K562 (cell line): Measurements from ENCODE around the gene ANO1.

Source experiments
- DPF2 ChIP-seq: fragments of 450-650 bp; IDR thresholded peaks from 2 replicates; pipeline ENCODE4 v1.6.1; 2016
- EZH2 ChIP-seq: IDR thresholded peaks from 2 replicates; pipeline ENCODE4 v1.6.1; 2012; ENCODE audit warnings: low read depth, mild to moderate bottlenecking, inconsistent platforms, low read length, borderline replicate concordance
- NUFIP1 ChIP-seq: fragments of 450-650 bp; IDR thresholded peaks from 2 replicates; pipeline ENCODE4 v1.6.1; 2018; ENCODE audit not compliant: partially characterized antibody
- POLR2A ChIP-seq: fragments of 450-650 bp; conservative IDR thresholded peaks from 2 replicates; pipeline ENCODE4 v1.6.1; 2016
- POLR2AphosphoS5 ChIP-seq: IDR thresholded peaks from 2 replicates; pipeline ENCODE4 v1.6.1; 2011; ENCODE audit warnings: mild to moderate bottlenecking, low read depth, low read length, moderate library complexity; ENCODE audit not compliant: control insufficient read depth, insufficient read depth
- SREBF1 ChIP-seq: fragments of 150-350 bp; IDR thresholded peaks from 2 replicates; pipeline ENCODE4 v1.6.1; 2014; ENCODE audit warnings: antibody characterized with exemption, low read depth, low read length, borderline replicate concordance
- TRIM28 ChIP-seq: fragments of 450-650 bp; IDR thresholded peaks from 2 replicates; pipeline ENCODE4 v1.6.1; 2017
- ZNF12 ChIP-seq: sonication (generic); formaldehyde crosslinking; IDR thresholded peaks from 2 replicates; pipeline ENCODE4 v1.4.0; 2020; ENCODE audit warnings: mild to moderate bottlenecking, missing genetic modification reagents
- TF ChIP-seq, protein P1 (sequence below): sonication (generic); formaldehyde crosslinking; IDR thresholded peaks from 2 replicates; pipeline ENCODE4 v1.8.0; 2023; ENCODE audit warnings: mild to moderate bottlenecking, missing genetic modification reagents
- TF ChIP-seq, protein P2 (sequence below): fragments of 150-350 bp; conservative IDR thresholded peaks from 2 replicates; pipeline ENCODE4 v1.6.1; 2014; ENCODE audit warnings: low read length
- TF ChIP-seq, protein P3 (sequence below): sonication (generic); formaldehyde crosslinking; IDR thresholded peaks from 2 replicates; pipeline ENCODE4 v1.9.0; 2022; ENCODE audit warnings: mild to moderate bottlenecking, missing genetic modification reagents
- TF ChIP-seq, protein P4 (sequence below): fragments of 250-450 bp; sonication (Bioruptor Pico); IDR thresholded peaks from 2 replicates; pipeline ENCODE4 v1.4.0; 2020; ENCODE audit warnings: mild to moderate bottlenecking, moderate library complexity, borderline replicate concordance

DNA sequence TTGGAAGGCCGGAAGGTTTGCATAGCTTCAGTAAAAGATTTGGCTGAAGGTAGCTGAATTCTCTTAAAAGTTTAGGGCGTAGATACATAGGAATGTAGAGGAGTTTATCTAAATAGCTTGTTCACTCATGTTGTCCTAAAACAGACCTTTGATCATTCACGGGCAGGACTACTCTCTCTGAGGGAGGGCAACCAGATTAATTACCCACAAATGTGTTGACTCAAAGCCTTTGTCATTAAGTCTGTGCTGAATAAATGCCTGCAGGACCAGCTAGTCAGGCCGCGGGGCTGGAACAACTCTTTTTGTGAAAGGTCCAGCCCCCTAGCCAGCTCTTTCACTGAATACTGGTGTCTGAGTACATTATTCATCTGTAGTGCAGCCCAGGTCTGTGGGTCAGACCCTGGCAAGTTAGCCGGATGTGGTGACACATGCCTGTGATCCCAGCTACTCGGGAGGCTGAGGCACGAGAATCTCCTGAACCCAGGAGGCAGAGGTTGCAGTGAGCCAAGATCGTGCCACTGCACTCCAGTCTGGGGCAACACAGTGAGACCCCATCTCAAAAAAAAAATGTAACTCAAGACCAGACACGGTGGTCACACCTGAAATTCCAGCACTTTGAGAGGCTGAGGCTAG is 122.2 kb downstream of the ANO1 start:
- TF ChIP-seq ZNF12 (CRISPR knock-in tag) (no peak), POLR2AphosphoS5 (no peak), TRIM28 (no peak), EZH2 (no peak), DPF2 (no peak), NUFIP1 (no peak), POLR2A (no peak), SREBF1 (no peak)
- TF ChIP-seq, protein P1, sequence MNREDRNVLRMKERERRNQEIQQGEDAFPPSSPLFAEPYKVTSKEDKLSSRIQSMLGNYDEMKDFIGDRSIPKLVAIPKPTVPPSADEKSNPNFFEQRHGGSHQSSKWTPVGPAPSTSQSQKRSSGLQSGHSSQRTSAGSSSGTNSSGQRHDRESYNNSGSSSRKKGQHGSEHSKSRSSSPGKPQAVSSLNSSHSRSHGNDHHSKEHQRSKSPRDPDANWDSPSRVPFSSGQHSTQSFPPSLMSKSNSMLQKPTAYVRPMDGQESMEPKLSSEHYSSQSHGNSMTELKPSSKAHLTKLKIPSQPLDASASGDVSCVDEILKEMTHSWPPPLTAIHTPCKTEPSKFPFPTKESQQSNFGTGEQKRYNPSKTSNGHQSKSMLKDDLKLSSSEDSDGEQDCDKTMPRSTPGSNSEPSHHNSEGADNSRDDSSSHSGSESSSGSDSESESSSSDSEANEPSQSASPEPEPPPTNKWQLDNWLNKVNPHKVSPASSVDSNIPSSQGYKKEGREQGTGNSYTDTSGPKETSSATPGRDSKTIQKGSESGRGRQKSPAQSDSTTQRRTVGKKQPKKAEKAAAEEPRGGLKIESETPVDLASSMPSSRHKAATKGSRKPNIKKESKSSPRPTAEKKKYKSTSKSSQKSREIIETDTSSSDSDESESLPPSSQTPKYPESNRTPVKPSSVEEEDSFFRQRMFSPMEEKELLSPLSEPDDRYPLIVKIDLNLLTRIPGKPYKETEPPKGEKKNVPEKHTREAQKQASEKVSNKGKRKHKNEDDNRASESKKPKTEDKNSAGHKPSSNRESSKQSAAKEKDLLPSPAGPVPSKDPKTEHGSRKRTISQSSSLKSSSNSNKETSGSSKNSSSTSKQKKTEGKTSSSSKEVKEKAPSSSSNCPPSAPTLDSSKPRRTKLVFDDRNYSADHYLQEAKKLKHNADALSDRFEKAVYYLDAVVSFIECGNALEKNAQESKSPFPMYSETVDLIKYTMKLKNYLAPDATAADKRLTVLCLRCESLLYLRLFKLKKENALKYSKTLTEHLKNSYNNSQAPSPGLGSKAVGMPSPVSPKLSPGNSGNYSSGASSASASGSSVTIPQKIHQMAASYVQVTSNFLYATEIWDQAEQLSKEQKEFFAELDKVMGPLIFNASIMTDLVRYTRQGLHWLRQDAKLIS (CRISPR knock-in tag): no peak
- TF ChIP-seq, protein P2, sequence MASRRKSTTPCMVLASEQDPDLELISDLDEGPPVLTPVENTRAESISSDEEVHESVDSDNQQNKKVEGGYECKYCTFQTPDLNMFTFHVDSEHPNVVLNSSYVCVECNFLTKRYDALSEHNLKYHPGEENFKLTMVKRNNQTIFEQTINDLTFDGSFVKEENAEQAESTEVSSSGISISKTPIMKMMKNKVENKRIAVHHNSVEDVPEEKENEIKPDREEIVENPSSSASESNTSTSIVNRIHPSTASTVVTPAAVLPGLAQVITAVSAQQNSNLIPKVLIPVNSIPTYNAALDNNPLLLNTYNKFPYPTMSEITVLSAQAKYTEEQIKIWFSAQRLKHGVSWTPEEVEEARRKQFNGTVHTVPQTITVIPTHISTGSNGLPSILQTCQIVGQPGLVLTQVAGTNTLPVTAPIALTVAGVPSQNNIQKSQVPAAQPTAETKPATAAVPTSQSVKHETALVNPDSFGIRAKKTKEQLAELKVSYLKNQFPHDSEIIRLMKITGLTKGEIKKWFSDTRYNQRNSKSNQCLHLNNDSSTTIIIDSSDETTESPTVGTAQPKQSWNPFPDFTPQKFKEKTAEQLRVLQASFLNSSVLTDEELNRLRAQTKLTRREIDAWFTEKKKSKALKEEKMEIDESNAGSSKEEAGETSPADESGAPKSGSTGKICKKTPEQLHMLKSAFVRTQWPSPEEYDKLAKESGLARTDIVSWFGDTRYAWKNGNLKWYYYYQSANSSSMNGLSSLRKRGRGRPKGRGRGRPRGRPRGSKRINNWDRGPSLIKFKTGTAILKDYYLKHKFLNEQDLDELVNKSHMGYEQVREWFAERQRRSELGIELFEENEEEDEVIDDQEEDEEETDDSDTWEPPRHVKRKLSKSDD: no peak
- TF ChIP-seq, protein P3, sequence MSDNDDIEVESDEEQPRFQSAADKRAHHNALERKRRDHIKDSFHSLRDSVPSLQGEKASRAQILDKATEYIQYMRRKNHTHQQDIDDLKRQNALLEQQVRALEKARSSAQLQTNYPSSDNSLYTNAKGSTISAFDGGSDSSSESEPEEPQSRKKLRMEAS: no peak
- TF ChIP-seq, protein P4, sequence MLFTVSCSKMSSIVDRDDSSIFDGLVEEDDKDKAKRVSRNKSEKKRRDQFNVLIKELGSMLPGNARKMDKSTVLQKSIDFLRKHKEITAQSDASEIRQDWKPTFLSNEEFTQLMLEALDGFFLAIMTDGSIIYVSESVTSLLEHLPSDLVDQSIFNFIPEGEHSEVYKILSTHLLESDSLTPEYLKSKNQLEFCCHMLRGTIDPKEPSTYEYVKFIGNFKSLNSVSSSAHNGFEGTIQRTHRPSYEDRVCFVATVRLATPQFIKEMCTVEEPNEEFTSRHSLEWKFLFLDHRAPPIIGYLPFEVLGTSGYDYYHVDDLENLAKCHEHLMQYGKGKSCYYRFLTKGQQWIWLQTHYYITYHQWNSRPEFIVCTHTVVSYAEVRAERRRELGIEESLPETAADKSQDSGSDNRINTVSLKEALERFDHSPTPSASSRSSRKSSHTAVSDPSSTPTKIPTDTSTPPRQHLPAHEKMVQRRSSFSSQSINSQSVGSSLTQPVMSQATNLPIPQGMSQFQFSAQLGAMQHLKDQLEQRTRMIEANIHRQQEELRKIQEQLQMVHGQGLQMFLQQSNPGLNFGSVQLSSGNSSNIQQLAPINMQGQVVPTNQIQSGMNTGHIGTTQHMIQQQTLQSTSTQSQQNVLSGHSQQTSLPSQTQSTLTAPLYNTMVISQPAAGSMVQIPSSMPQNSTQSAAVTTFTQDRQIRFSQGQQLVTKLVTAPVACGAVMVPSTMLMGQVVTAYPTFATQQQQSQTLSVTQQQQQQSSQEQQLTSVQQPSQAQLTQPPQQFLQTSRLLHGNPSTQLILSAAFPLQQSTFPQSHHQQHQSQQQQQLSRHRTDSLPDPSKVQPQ: no peak
